Urothelium cell line (cell line): ENCODE results near the gene PELI1.
"Not testable (repeated sequence)": the region's sequence is repeated elsewhere in the genome, so short reads cannot be mapped to it uniquely, and the experiment has no call there.

Experiments
- DNase-seq: peaks from one replicate; pipeline ENCODE4 v3.0.0; 2011; ENCODE audit warnings: low spot score, mixed read lengths
- FAIRE-seq: peaks from 2 replicates; lab custom pipeline; 2011; peaks lifted over from hg19 to GRCh38; lab: Jason Lieb, UNC

PELI1 gene

GRCh38 chr2:64092502-64092901 is 51.7 kb downstream of the PELI1 start:
- FAIRE-seq = no peak
- no peak for DNase-seq

- no peak for DNase-seq
- no peak for FAIRE-seq
Observed at GRCh38 chr2:64090264-64090663, 54.0 kb downstream of the PELI1 start.

GRCh38 chr2:64086347-64087082 is 57.7 kb downstream of the PELI1 start:
- FAIRE-seq (no peak), DNase-seq (no peak)

- DNase-seq (no peak), FAIRE-seq (no peak)
Observed at GRCh38 chr2:64085936-64086335, 58.3 kb downstream of the PELI1 start.

- FAIRE-seq (no peak), DNase-seq (no peak)
Observed at GRCh38 chr2:64081046-64081445, 63.2 kb downstream of the PELI1 start.

- DNase-seq (no peak), FAIRE-seq (no peak)
Observed at GRCh38 chr2:64080179-64080578, 64.0 kb downstream of the PELI1 start.

GRCh38 chr2:64079688-64080087 is 64.5 kb downstream of the PELI1 start:
- DNase-seq, FAIRE-seq: not testable (repeated sequence)

- not testable (repeated sequence) for FAIRE-seq, DNase-seq
Observed at GRCh38 chr2:64076828-64077227, 67.4 kb downstream of the PELI1 start.

GRCh38 chr2:64074616-64075015 is 69.6 kb downstream of the PELI1 start:
- FAIRE-seq, DNase-seq: not testable (repeated sequence)

- DNase-seq = no peak
- FAIRE-seq = no peak
Observed at GRCh38 chr2:64067326-64067725, 76.9 kb downstream of the PELI1 start.

GRCh38 chr2:64065516-64065915 is 78.7 kb downstream of the PELI1 start:
- FAIRE-seq (no peak), DNase-seq (no peak)

- no peak for FAIRE-seq
Observed at GRCh38 chr2:64063924-64064331, 80.3 kb downstream of the PELI1 start.

GRCh38 chr2:64063454-64063853 is 80.8 kb downstream of the PELI1 start:
- DNase-seq (no peak), FAIRE-seq (no peak)

More at GRCh38 chr2:64063924-64064331, 80.3 kb downstream of the PELI1 start:
- DNase-seq = peak; percentile 16

GRCh38 chr2:64062840-64063239 is 81.4 kb downstream of the PELI1 start:
- DNase-seq (peak; percentile 31), FAIRE-seq (no peak)

- FAIRE-seq (no peak), DNase-seq (no peak)
Observed at GRCh38 chr2:64059270-64059669, 85.0 kb downstream of the PELI1 start.

- no peak for FAIRE-seq
Observed at GRCh38 chr2:64056021-64056420, 88.2 kb downstream of the PELI1 start.

GRCh38 chr2:64054161-64054915 is 89.9 kb downstream of the PELI1 start:
- DNase-seq (no peak), FAIRE-seq (no peak)

More at GRCh38 chr2:64056021-64056420, 88.2 kb downstream of the PELI1 start:
- DNase-seq = no peak

- DNase-seq = peak; percentile 23
- FAIRE-seq = no peak
Observed at GRCh38 chr2:64052463-64053241, 91.6 kb downstream of the PELI1 start.

GRCh38 chr2:64049633-64050220 is 94.5 kb downstream of the PELI1 start:
- FAIRE-seq = peak; percentile 62
- peak; percentile 75 for DNase-seq

- DNase-seq = no peak
- FAIRE-seq = no peak
Observed at GRCh38 chr2:64045938-64046337, 98.3 kb downstream of the PELI1 start.
